HepG2 (cell line): Measurements from ENCODE around the gene CCDC88C. TPM values are rescaled to one million over a fixed set of nuclear protein-coding genes. Genes with fewer than 3 reads are reported as not detected.

Source experiments
- ATAC-seq: fragments of 200-7000 bp; cut with Tn5 transposase; 3 replicates; pipeline ENCODE4 v1.9.1; 2020; ENCODE audit warnings: mild to moderate bottlenecking, moderate library complexity
- BruUV-seq: library from RNA; stranded (reverse); fragments of 400-500 nt; replicated peaks from 2 replicates; lab custom pipeline; 2021; lab: Mats Ljungman, UMichigan
- CTCF ChIA-PET: fragments of 300-600 bp; formaldehyde crosslinking; extraction: SDS; loops from one replicate; lab custom pipeline; 2021; ENCODE audit warnings: low total read pairs, inconsistent platforms, low intra/inter-chr PET ratio; lab: Yijun Ruan, JAX
- POLR2A ChIA-PET: fragments of 350-600 bp; sonication (Branson Sonifier 250); formaldehyde crosslinking; loops from one replicate; lab custom pipeline; 2020; ENCODE audit warnings: antibody characterized with exemption, inconsistent platforms; lab: Yijun Ruan, JAX
- DNase-seq: peaks from one replicate; pipeline ENCODE4 v3.0.0-alpha.2; 2015; ENCODE audit warnings: low spot score
- FAIRE-seq: peaks from 3 replicates; lab custom pipeline; 2011; peaks lifted over from hg19 to GRCh38; lab: Jason Lieb, UNC
- H2AFZ ChIP-seq: one replicate; pipeline ENCODE4 v1.6.1; 2011; ENCODE audit warnings: low read length, inconsistent platforms
- H3K27ac ChIP-seq: fragments of 300-600 bp; 3 replicates; pipeline ENCODE4 v1.8.0; 2011; ENCODE audit warnings: mixed run types, mild to moderate bottlenecking, mixed read lengths, low read length, inconsistent platforms; ENCODE audit not compliant: insufficient read depth; ENCODE audit errors: extremely low read length
- H3K27me3 ChIP-seq, 2 experiments: fragments of 200-600 bp in 1 of 2; 2 replicates in 1 of 2; 3 replicates in 1 of 2; pipeline versions ENCODE4 v1.6.0 to v1.8.0; 2011; ENCODE audit warnings: low read length in 2 of 2, mild to moderate bottlenecking in 2 of 2, moderate library complexity in 2 of 2, inconsistent platforms in 1 of 2; ENCODE audit not compliant: insufficient read depth in 2 of 2, control insufficient read depth in 1 of 2
- H3K36me3 ChIP-seq, 2 experiments: fragments of 200-600 bp in 1 of 2; replicated peaks in 1 of 2; 2 replicates in 1 of 2; 3 replicates in 1 of 2; pipeline versions ENCODE4 v1.5.1 to v1.8.0; 2011; ENCODE audit warnings: low read length in 2 of 2, inconsistent platforms in 1 of 2; ENCODE audit not compliant: insufficient read depth in 2 of 2, control insufficient read depth in 1 of 2
- H3K4me1 ChIP-seq: 2 replicates; pipeline ENCODE4 v1.5.1; 2012; ENCODE audit warnings: low read length, inconsistent platforms; ENCODE audit not compliant: insufficient read depth
- H3K4me2 ChIP-seq: 2 replicates; pipeline ENCODE4 v1.6.0; 2011; ENCODE audit warnings: low read depth, low read length, inconsistent platforms
- H3K4me3 ChIP-seq, 3 experiments: fragments of 200-600 bp in 1 of 3; sonication (generic), shearing (Covaris generic) in 1 of 3; replicated peaks in 1 of 3; 2 replicates each; pipeline ENCODE4 v1.5.1; 2011 to 2016; ENCODE audit warnings: low read length in 3 of 3, inconsistent platforms in 2 of 3, low read depth in 2 of 3, mild to moderate bottlenecking in 2 of 3, control low read depth in 1 of 3, mixed read lengths in 1 of 3; ENCODE audit not compliant: insufficient read depth in 1 of 3
- H3K79me2 ChIP-seq: one replicate; pipeline ENCODE4 v1.6.1; 2011; ENCODE audit warnings: low read length, inconsistent platforms; ENCODE audit not compliant: insufficient read depth
- H3K9ac ChIP-seq: 2 replicates; pipeline ENCODE4 v1.6.0; 2011; ENCODE audit warnings: mild to moderate bottlenecking, low read depth, low read length, inconsistent platforms; ENCODE audit not compliant: insufficient read depth
- H3K9me3 ChIP-seq: 2 replicates; pipeline ENCODE4 v1.5.1; 2012; ENCODE audit warnings: mild to moderate bottlenecking, low read length
- H4K20me1 ChIP-seq: 2 replicates; pipeline ENCODE4 v1.6.0; 2011; ENCODE audit warnings: inconsistent platforms, mild to moderate bottlenecking, low read length, moderate library complexity; ENCODE audit not compliant: insufficient read depth
- CBX5 ChIP-seq: sonication (generic); formaldehyde crosslinking; IDR thresholded peaks from 2 replicates; pipeline ENCODE4 v1.4.0; 2020; ENCODE audit warnings: missing genetic modification reagents, borderline replicate concordance
- GATAD1 ChIP-seq: IDR thresholded peaks from 2 replicates; pipeline ENCODE4 v1.6.1; 2016; ENCODE audit warnings: missing genetic modification reagents, missing compliant biosample characterization
- IKZF4 ChIP-seq: sonication (generic); formaldehyde crosslinking; IDR thresholded peaks from 2 replicates; pipeline ENCODE4 v1.5.1; 2020; ENCODE audit warnings: borderline replicate concordance, mild to moderate bottlenecking, low read depth, missing genetic modification reagents; ENCODE audit errors: not compliant biosample characterization
- IRF2 ChIP-seq: IDR thresholded peaks from 2 replicates; pipeline ENCODE4 v1.6.1; 2018; ENCODE audit warnings: missing genetic modification reagents, missing compliant biosample characterization
- KLF12 ChIP-seq: sonication (generic); formaldehyde crosslinking; IDR thresholded peaks from 2 replicates; pipeline ENCODE4 v1.4.0; 2020; ENCODE audit warnings: missing genetic modification reagents, borderline replicate concordance
- MXD4 ChIP-seq: IDR thresholded peaks from 2 replicates; pipeline ENCODE4 v1.6.1; 2016; ENCODE audit warnings: mild to moderate bottlenecking, missing biosample characterization, missing genetic modification reagents
- NR2F2 ChIP-seq: IDR thresholded peaks from 2 replicates; pipeline ENCODE4 v1.6.1; 2012; ENCODE audit warnings: low read depth, inconsistent platforms, borderline replicate concordance
- PCBP1 ChIP-seq: fragments of 200-400 bp; formaldehyde crosslinking; IDR thresholded peaks from 2 replicates; pipeline ENCODE4 v1.6.1; 2017; ENCODE audit warnings: mild to moderate bottlenecking, low read depth, low read length, borderline replicate concordance
- PITX1 ChIP-seq: sonication (generic); formaldehyde crosslinking; IDR thresholded peaks from 2 replicates; pipeline ENCODE4 v1.5.1; 2020; ENCODE audit warnings: mild to moderate bottlenecking, missing genetic modification reagents
- SALL1 ChIP-seq: sonication (generic); formaldehyde crosslinking; IDR thresholded peaks from 2 replicates; pipeline ENCODE4 v1.8.0; 2022; ENCODE audit warnings: mild to moderate bottlenecking, missing genetic modification reagents
- TRIM24 ChIP-seq: sonication (generic); formaldehyde crosslinking; IDR thresholded peaks from 2 replicates; pipeline ENCODE4 v1.8.0; 2022; ENCODE audit warnings: mild to moderate bottlenecking, missing genetic modification reagents
- ZBED4 ChIP-seq: sonication (generic); formaldehyde crosslinking; IDR thresholded peaks from 2 replicates; pipeline ENCODE4 v1.4.0; 2020; ENCODE audit warnings: missing genetic modification reagents, borderline replicate concordance
- ZBTB7A ChIP-seq: sonication (generic); formaldehyde crosslinking; IDR thresholded peaks from 2 replicates; pipeline ENCODE4 v1.8.0; 2022; ENCODE audit warnings: mild to moderate bottlenecking, missing genetic modification reagents
- ZNF20 ChIP-seq: sonication (generic); formaldehyde crosslinking; IDR thresholded peaks from 2 replicates; pipeline ENCODE4 v1.4.0; 2020; ENCODE audit warnings: mild to moderate bottlenecking, moderate library complexity, missing genetic modification reagents
- ZNF263 ChIP-seq: sonication (generic); formaldehyde crosslinking; IDR thresholded peaks from 2 replicates; pipeline ENCODE4 v1.4.0; 2020; ENCODE audit warnings: missing genetic modification reagents
- ZNF766 ChIP-seq: sonication (generic); formaldehyde crosslinking; IDR thresholded peaks from 2 replicates; pipeline ENCODE4 v1.5.0; 2020; ENCODE audit warnings: missing genetic modification reagents, borderline replicate concordance
- WGBS: methylation state at CpG from one replicate; pipeline ENCODE4 v1.1.6; 2017; ENCODE audit warnings: low lambda C conversion rate; 5-methylcytosine and 5-hydroxymethylcytosine counted together
- in situ Hi-C: cut with HindIII; loops from 2 replicates; pipeline ENCODE4 v1.10.0; 2017; ENCODE audit warnings: low pct_unique_long_range_greater_than_20kb; ENCODE audit not compliant: extremely low pct_ligation_motif_present
- intact Hi-C: fragments of 100-400 bp; cut with micrococcal nuclease; formaldehyde crosslinking; loops from one replicate; pipeline ENCODE4 v1.10.0; 2022; ENCODE audit not compliant: unreplicated experiment
- polyA plus RNA-seq, 8 experiments: library from polyadenylated mRNA; depleted of rRNA in 3 of 8; stranded (reverse) in 7 of 8; unstranded in 1 of 8; fragments of >200 nt; fragmentation: Illumina TruSeq in 4 of 8; extraction: Trizol in 4 of 8; gene quantifications; 2 replicates each; pipeline versions ENCODE4 v1.2.1 to v1.2.3, GENCODE V29; 2011 to 2016; ENCODE audit warnings: low read depth in 4 of 8, missing spikeins in 1 of 8, mixed read lengths in 1 of 8; ENCODE audit not compliant: insufficient read depth in 1 of 8
- total RNA-seq, 5 experiments: library from RNA; depleted of rRNA; stranded (reverse); fragments of >200 nt; fragmentation: Illumina TruSeq; extraction: Trizol; gene quantifications; 2 replicates each; pipeline ENCODE4 v1.2.3, GENCODE V29; 2016; ENCODE audit warnings: low read depth in 1 of 5
- TF ChIP-seq, protein P1 (sequence below), 2 experiments: IDR thresholded peaks; 2 replicates each; pipeline ENCODE4 v1.6.1; 2011 to 2012; ENCODE audit warnings: low read length in 2 of 2, borderline replicate concordance in 1 of 2, low read depth in 1 of 2, mild to moderate bottlenecking in 1 of 2, moderate library complexity in 1 of 2

CCDC88C gene
- total and polyA plus RNA-seq, 2 of the 13 experiments (the other 11 are each of a cell fraction or from before 2014, with no cell fraction given) = 3.6 to 11.7 TPM

GRCh38 chr14:91273273-91273884 is 144.2 kb downstream of the CCDC88C start:
- WGBS = 96% methylated on average over 4 of the region's 27 CpGs
- no peak for FAIRE-seq
- Histone ChIP-seq H4K20me1 (no peaks in the 10 kb centered on the region), H3K9ac (no peak overlapping the region), H2AFZ (no peak overlapping the region), H3K27me3 (no peaks in the 10 kb centered on the region), H3K27ac (no peak overlapping the region), H3K4me2 (no peak overlapping the region), H3K9me3 (no peaks in the 10 kb centered on the region), H3K4me1 (peaks cover 6% of the 10 kb centered on the region; the same call in 1 of the 2 replicates), H3K4me3 (no peak overlapping the region), H3K79me2 (no peaks in the 10 kb centered on the region), H3K36me3 (peaks cover 5 to 20% of the 10 kb centered on the region in 2 experiments; a peak in 4 of 5 replicates)
- no peak for DNase-seq
- in situ Hi-C loops (no loop called here), intact Hi-C loops (no loop called here)
- no peak for ATAC-seq
- CTCF ChIA-PET = no interaction called here
- POLR2A ChIA-PET = no interaction called here
- BruUV-seq = no TSS peak
- TF ChIP-seq IRF2 = no peak
- no peak for TF ChIP-seq TRIM24 (CRISPR knock-in tag)
- TF ChIP-seq, protein P1, sequence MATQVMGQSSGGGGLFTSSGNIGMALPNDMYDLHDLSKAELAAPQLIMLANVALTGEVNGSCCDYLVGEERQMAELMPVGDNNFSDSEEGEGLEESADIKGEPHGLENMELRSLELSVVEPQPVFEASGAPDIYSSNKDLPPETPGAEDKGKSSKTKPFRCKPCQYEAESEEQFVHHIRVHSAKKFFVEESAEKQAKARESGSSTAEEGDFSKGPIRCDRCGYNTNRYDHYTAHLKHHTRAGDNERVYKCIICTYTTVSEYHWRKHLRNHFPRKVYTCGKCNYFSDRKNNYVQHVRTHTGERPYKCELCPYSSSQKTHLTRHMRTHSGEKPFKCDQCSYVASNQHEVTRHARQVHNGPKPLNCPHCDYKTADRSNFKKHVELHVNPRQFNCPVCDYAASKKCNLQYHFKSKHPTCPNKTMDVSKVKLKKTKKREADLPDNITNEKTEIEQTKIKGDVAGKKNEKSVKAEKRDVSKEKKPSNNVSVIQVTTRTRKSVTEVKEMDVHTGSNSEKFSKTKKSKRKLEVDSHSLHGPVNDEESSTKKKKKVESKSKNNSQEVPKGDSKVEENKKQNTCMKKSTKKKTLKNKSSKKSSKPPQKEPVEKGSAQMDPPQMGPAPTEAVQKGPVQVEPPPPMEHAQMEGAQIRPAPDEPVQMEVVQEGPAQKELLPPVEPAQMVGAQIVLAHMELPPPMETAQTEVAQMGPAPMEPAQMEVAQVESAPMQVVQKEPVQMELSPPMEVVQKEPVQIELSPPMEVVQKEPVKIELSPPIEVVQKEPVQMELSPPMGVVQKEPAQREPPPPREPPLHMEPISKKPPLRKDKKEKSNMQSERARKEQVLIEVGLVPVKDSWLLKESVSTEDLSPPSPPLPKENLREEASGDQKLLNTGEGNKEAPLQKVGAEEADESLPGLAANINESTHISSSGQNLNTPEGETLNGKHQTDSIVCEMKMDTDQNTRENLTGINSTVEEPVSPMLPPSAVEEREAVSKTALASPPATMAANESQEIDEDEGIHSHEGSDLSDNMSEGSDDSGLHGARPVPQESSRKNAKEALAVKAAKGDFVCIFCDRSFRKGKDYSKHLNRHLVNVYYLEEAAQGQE (IDR thresholded peaks at IDR 0.05; ENCODE audit: borderline replicate concordance in 1 of 2, low read depth in 1 of 2, low read length in 2 of 2) = no peak
- TF ChIP-seq MXD4 (CRISPR knock-in tag) = no peak
- TF ChIP-seq SALL1 (CRISPR knock-in tag) = no peak
- TF ChIP-seq KLF12 = no peak
- TF ChIP-seq ZNF263 (CRISPR knock-in tag) = no peak
- TF ChIP-seq PCBP1 = no peak
- TF ChIP-seq NR2F2 = no peak
- TF ChIP-seq PITX1 (CRISPR knock-in tag) = no peak
- TF ChIP-seq ZNF20 = no peak
- TF ChIP-seq ZNF766 (CRISPR knock-in tag) = no peak
- TF ChIP-seq IKZF4 = no peak
- TF ChIP-seq CBX5 (CRISPR knock-in tag) = no peak
- no peak for TF ChIP-seq ZBED4 (CRISPR knock-in tag)
- TF ChIP-seq GATAD1 (CRISPR knock-in tag) = no peak
- TF ChIP-seq ZBTB7A (CRISPR knock-in tag) = no peak
